GM12874 (cell line): ENCODE measurements around the gene SESN3.

ENCODE experiments used
- CTCF ChIP-seq: IDR thresholded peaks from 2 replicates; pipeline ENCODE4 v1.5.1; 2011; ENCODE audit warnings: low read depth, mild to moderate bottlenecking, control low read depth, low read length, moderate library complexity; ENCODE audit not compliant: insufficient read depth

Gene SESN3

DNA sequence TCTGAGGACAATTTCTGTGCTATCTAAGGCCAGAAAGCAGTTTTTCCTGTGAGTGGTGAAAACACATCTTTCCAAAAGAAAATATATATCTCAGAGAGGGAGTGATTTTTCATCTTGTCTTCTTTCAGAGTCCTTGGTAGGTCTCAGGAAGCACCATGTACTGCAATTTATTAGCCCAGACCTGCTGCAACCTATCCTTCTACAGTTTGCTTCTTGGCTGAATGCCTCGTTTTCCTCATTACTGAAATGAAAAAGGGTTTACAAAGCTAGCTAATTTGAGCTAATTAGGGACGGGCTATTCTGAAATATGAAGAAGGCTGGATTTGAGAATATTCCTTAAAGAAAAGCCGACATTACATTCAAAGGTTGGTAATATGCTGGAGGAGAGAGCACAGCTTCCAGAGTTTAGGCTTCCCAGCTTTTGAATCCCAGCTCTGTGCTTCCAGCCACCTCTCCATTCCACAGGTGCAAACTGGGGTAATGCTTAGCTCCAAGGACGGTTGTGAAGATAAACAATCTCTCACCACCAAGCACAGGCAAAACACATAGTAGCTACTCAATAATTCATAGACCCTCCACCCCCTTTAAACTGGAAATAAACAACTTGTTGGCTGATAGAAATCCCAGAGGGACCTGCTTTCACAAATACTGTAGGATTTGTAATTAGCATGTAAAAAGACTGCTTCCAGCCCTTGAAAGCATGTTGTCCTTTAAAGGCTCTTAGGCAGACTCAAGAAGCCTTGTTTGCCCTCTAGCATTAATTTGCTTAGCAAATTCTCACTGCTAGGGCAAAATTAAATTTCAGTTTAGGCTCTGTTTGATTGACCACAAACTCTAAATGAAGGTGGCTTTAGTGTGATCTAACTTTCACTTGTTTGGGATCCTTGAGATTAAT lies 24.5 kb upstream of the SESN3 start:
- no peak for TF ChIP-seq CTCF

DNA sequence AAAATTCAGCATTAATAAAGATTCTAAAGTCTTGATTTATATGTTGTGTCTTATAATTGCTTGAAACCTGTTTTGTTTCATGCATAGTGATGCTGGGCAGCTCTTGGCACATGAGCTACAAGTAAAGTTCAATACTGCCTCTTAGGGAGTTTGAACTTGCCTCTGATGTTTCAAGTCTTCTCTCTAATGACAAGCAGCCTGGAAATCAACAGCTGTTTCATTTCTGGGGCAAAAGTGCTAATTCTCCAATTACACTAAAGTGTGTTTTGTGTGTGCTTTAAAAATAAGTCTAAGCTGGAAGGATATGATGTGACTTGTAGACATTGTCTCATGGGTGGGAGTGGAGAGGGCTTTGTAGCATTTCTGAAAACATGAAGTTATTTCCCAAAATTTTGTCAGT lies 23.7 kb upstream of the SESN3 start:
- no peak for TF ChIP-seq CTCF

DNA sequence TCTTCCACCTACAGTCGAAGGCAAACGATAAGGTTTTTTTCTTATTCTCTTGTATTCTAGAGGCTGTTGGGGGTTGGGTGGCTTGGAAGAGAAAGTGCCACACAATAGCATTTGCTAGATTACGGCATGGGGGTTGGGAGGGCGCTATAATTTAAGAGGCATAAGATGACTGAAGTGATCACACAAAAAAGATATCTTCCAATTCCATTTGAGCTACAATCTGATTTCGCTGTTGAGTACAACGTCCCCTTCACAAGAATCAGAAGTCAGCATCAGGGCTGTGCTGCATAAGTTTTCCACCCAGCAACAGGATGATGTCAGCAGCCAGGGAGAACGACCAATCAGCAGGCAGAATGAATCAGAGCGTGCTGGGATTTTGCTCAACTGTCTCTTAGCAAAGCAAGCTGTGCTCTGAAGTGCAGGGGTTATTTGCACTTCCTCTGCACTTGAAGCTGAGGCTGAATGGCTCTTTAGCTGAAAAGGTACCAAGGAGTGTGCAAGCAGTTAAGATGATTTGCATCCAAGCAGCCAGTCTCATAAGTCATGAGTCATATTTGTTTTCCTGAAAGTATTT lies 23.2 kb upstream of the SESN3 start:
- TF ChIP-seq CTCF = no peak

DNA sequence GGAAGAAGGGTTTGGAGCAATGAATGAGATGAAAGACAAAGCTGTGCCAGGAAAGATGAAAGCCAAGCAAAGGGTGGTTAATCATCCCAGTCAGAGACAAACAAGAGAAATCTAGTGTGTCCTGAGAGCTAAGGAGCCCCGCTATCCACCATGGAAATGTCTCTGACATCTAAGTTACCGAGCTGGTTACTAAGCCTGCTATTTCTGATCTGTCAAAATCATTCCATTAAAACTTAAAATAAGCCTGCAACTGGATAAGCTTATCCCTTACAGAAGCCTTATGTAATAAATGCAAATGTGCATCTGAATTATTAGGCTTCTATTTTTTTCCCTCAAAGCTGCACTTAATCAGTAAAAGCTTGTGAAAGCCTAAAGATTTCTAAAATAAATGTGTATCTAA lies 22.1 kb upstream of the SESN3 start:
- TF ChIP-seq CTCF = no peak

- TF ChIP-seq CTCF = no peak
Measured at GRCh38 chr11:95252586-95252985, 21.6 kb upstream of the SESN3 start.

- no peak for TF ChIP-seq CTCF
Measured at GRCh38 chr11:95248666-95249467, 17.9 kb upstream of the SESN3 start.

DNA sequence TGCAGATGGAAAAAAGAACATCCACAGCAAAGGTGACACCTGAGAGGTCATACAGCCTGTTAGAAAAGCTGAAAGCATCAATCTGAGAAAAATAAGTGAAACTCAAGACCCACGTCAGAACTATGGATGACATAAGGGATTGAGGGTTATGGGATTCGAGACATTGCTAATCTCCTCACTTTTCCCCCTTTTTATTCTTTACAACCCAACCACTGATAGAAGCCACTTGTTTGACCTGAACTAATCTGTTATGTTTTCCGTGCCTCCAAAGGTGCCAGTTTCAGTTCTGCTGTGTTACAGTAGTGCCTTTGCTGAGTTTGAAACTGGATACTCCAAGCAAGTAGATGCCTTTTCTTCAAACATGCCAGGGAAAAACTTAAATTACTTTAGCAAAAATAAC lies 16.9 kb upstream of the SESN3 start:
- no peak for TF ChIP-seq CTCF
